HEK293T (cell line): Measurements from ENCODE around the gene HS3ST4.

Experiments
- ARNT ChIP-seq: fragments of 450-650 bp; IDR thresholded peaks from 2 replicates; pipeline ENCODE4 v1.6.1; 2017; ENCODE audit warnings: mild to moderate bottlenecking
- BHLHE40 ChIP-seq: fragments of 450-650 bp; IDR thresholded peaks from 2 replicates; pipeline ENCODE4 v1.6.1; 2016; ENCODE audit warnings: mild to moderate bottlenecking, moderate library complexity, borderline replicate concordance
- FOXK2 ChIP-seq: fragments of 450-650 bp; IDR thresholded peaks from 2 replicates; pipeline ENCODE4 v1.6.1; 2016; ENCODE audit warnings: mild to moderate bottlenecking
- L3MBTL2 ChIP-seq: fragments of 450-650 bp; conservative IDR thresholded peaks from 2 replicates; pipeline ENCODE4 v1.6.1; 2016; ENCODE audit warnings: mild to moderate bottlenecking
- SP1 ChIP-seq: fragments of 450-650 bp; IDR thresholded peaks from 2 replicates; pipeline ENCODE4 v1.6.1; 2017
- TARDBP ChIP-seq: fragments of 450-650 bp; IDR thresholded peaks from 2 replicates; pipeline ENCODE4 v1.6.1; 2016
- TF ChIP-seq, protein P1 (sequence below): fragments of 450-650 bp; IDR thresholded peaks from 2 replicates; pipeline ENCODE4 v1.6.1; 2016

DNA sequence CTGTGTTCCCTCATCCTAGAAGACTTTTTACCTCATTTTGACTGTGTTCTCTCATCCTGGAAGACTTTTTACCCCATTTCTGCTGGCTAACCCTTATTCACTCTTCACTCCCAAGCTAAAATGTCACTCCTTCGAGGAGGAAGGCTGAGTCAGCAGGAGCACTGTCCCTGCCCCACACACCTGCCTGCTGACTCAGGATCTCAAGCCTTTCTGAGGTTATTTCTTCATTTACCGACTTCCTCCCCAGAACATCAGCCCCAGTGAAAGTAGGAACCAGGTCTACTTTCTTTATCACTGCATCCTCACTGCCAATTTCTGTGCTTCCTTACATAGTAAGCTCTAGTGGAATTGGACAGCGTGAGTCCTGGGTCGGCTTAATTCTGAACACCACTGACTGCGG is 220.6 kb downstream of the HS3ST4 start:
- TF ChIP-seq, protein P1, sequence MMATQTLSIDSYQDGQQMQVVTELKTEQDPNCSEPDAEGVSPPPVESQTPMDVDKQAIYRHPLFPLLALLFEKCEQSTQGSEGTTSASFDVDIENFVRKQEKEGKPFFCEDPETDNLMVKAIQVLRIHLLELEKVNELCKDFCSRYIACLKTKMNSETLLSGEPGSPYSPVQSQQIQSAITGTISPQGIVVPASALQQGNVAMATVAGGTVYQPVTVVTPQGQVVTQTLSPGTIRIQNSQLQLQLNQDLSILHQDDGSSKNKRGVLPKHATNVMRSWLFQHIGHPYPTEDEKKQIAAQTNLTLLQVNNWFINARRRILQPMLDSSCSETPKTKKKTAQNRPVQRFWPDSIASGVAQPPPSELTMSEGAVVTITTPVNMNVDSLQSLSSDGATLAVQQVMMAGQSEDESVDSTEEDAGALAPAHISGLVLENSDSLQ: no peak
- no peak for TF ChIP-seq FOXK2
- TF ChIP-seq L3MBTL2: no peak
- TF ChIP-seq BHLHE40: no peak
- TF ChIP-seq TARDBP: no peak
- TF ChIP-seq ARNT: no peak
- TF ChIP-seq SP1: no peak
